B cell (primary cell): ENCODE results near the gene PRKG2.

Source experiments
- EZH2 ChIP-seq: IDR thresholded peaks from 2 replicates; pipeline ENCODE4 v1.6.1; 2012; ENCODE audit warnings: borderline replicate concordance, low read depth, mild to moderate bottlenecking, moderate library complexity, low read length; ENCODE audit not compliant: insufficient read depth, poor library complexity, severe bottlenecking
- TF ChIP-seq, protein P1 (sequence below): fragments of 200-600 bp; IDR thresholded peaks from one replicate; pipeline ENCODE4 v1.8.0; 2022; ENCODE audit warnings: antibody characterized with exemption, mild to moderate bottlenecking

DNA sequence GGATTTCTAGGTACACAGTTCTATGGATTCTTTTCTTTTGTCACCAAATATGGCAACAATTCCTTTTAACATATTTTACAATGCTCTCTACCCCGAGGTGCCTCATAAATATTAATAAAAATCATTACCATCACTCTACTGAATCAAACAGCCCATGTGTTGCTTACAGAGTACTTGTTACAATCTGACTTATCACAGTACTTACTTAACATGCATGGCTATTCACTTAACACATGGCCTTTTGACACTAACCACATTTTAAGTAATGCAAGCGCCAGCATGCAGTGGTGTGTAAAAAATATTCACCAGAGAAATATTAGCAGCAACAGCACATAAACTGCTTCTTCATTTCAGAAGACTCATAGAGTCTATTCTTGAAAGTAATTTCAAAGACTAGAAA lies 119.6 kb downstream of the PRKG2 start:
- TF ChIP-seq, protein P1, sequence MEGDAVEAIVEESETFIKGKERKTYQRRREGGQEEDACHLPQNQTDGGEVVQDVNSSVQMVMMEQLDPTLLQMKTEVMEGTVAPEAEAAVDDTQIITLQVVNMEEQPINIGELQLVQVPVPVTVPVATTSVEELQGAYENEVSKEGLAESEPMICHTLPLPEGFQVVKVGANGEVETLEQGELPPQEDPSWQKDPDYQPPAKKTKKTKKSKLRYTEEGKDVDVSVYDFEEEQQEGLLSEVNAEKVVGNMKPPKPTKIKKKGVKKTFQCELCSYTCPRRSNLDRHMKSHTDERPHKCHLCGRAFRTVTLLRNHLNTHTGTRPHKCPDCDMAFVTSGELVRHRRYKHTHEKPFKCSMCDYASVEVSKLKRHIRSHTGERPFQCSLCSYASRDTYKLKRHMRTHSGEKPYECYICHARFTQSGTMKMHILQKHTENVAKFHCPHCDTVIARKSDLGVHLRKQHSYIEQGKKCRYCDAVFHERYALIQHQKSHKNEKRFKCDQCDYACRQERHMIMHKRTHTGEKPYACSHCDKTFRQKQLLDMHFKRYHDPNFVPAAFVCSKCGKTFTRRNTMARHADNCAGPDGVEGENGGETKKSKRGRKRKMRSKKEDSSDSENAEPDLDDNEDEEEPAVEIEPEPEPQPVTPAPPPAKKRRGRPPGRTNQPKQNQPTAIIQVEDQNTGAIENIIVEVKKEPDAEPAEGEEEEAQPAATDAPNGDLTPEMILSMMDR, result no peak
- TF ChIP-seq EZH2, result no peak
